ENCODE measurements around the gene MAPKAP1.

MAPKAP1 gene

DNA sequence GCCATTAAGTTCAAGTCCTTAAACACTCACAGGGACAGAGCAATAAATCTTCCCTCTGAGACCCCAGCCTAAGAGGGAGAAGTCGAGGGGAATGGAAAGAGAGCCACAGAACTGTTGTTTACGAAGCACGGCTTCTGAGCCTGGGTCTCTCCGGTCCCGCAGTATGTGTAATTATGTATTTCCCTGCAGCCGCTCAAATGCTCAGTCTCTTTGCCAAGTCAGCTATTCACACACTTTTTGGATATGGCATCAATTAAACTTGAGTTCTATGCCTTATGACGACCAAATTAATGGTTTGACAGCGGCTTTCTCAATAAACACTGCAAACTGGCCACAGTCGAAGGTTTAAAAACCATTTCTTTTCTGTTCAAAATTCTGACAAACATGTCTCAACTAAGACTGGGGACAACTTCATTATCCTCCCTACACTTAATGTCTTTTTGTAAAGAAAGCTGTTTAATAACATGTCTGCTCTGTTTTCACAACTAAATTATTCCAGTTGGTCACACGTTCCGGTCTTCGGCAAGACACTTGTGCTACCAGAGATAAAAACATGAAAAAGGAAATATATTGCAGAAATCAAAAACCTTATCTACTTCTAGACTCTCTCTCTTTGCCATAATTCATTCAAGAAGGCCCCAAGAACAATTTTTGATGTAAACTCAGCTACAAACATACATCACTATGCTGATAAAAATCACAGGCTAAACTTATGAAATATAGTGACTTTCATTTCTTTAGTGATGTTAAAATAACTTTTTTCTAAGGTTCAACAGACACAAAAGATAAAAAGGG, 242.2 kb downstream of the MAPKAP1 start:
- H3K4me1 ChIP-seq (ENCODE audit: control insufficient read depth, low read depth, low read length) = peaks cover 4% of the 10 kb centered on the region
- no peak overlapping the region for H3K4me3 ChIP-seq (ENCODE audit: low read length)
- no peaks in the 10 kb centered on the region for H3K27me3 ChIP-seq (ENCODE audit: control insufficient read depth, insufficient read depth, low read length)
- no peak overlapping the region for H3K27ac ChIP-seq (ENCODE audit: low read length)
- no peaks in the 10 kb centered on the region for H3K36me3 ChIP-seq (ENCODE audit: control insufficient read depth, low read depth, low read length)
- H3K9ac ChIP-seq (ENCODE audit: low read length) = no peak overlapping the region
- no peaks in the 10 kb centered on the region for H3K9me3 ChIP-seq (ENCODE audit: control insufficient read depth, low read depth, low read length)

GRCh38 chr9:125463926-125464325, 243.1 kb downstream of the MAPKAP1 start:
- Histone ChIP-seq H3K27ac (ENCODE audit: low read length) (no peak overlapping the region), H3K27me3 (ENCODE audit: control insufficient read depth, insufficient read depth, low read length) (no peaks in the 10 kb centered on the region), H3K4me3 (ENCODE audit: low read length) (no peak overlapping the region), H3K9ac (ENCODE audit: low read length) (no peak overlapping the region), H3K4me1 (ENCODE audit: control insufficient read depth, low read depth, low read length) (peaks cover 4% of the 10 kb centered on the region), H3K9me3 (ENCODE audit: control insufficient read depth, low read depth, low read length) (no peaks in the 10 kb centered on the region), H3K36me3 (ENCODE audit: control insufficient read depth, low read depth, low read length) (no peaks in the 10 kb centered on the region)

GRCh38 chr9:125462861-125463291, 244.1 kb downstream of the MAPKAP1 start:
- H3K27ac ChIP-seq (ENCODE audit: low read length) = no peak overlapping the region
- H3K9me3 ChIP-seq (ENCODE audit: control insufficient read depth, low read depth, low read length) = peaks cover 2% of the 10 kb centered on the region
- peaks cover 4% of the 10 kb centered on the region for H3K4me1 ChIP-seq (ENCODE audit: control insufficient read depth, low read depth, low read length)
- H3K36me3 ChIP-seq (ENCODE audit: control insufficient read depth, low read depth, low read length) = no peaks in the 10 kb centered on the region
- no peaks in the 10 kb centered on the region for H3K27me3 ChIP-seq (ENCODE audit: control insufficient read depth, insufficient read depth, low read length)
- no peak overlapping the region for H3K4me3 ChIP-seq (ENCODE audit: low read length)
- no peak overlapping the region for H3K9ac ChIP-seq (ENCODE audit: low read length)

- H3K4me3 ChIP-seq (ENCODE audit: low read length) = no peak overlapping the region
- no peak overlapping the region for H3K27ac ChIP-seq (ENCODE audit: low read length)
- H3K9ac ChIP-seq (ENCODE audit: low read length) = no peak overlapping the region
Observed at GRCh38 chr9:125461636-125462190, 245.3 kb downstream of the MAPKAP1 start.

GRCh38 chr9:125460883-125461635, 245.9 kb downstream of the MAPKAP1 start:
- Histone ChIP-seq H3K27me3 (ENCODE audit: control insufficient read depth, insufficient read depth, low read length) (no peaks in the 10 kb centered on the region), H3K9me3 (ENCODE audit: control insufficient read depth, low read depth, low read length) (peaks cover 14% of the 10 kb centered on the region), H3K36me3 (ENCODE audit: control insufficient read depth, low read depth, low read length) (no peaks in the 10 kb centered on the region)

More at GRCh38 chr9:125461636-125462190, 245.3 kb downstream of the MAPKAP1 start:
- peaks cover 8% of the 10 kb centered on the region for H3K9me3 ChIP-seq (ENCODE audit: control insufficient read depth, low read depth, low read length)
- H3K27me3 ChIP-seq (ENCODE audit: control insufficient read depth, insufficient read depth, low read length) = no peaks in the 10 kb centered on the region
- H3K36me3 ChIP-seq (ENCODE audit: control insufficient read depth, low read depth, low read length) = no peaks in the 10 kb centered on the region
- peaks cover 4% of the 10 kb centered on the region for H3K4me1 ChIP-seq (ENCODE audit: control insufficient read depth, low read depth, low read length)

DNA sequence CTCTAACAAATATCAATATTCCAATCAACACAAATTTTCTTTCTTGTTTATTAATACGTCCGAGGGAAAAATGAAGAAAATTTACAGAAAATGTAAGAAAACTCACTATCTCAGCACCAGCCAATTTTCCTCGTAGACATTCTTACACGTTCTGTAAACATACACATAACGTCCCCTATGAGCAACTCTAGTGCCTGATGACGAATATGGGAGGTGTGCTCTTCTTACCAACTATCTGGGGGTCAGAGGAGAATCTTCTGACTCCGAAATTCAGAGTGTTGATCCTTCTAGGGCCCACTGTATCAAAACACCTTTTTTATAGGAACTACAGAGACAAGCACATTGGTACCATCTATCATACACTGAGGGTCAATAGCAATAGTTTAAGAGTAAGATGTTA, 246.7 kb downstream of the MAPKAP1 start:
- Histone ChIP-seq H3K36me3 (ENCODE audit: control insufficient read depth, low read depth, low read length) (no peaks in the 10 kb centered on the region), H3K27me3 (ENCODE audit: control insufficient read depth, insufficient read depth, low read length) (no peaks in the 10 kb centered on the region), H3K9me3 (ENCODE audit: control insufficient read depth, low read depth, low read length) (peaks cover 18% of the 10 kb centered on the region), H3K9ac (ENCODE audit: low read length) (no peak overlapping the region), H3K4me1 (ENCODE audit: control insufficient read depth, low read depth, low read length) (peaks cover 4% of the 10 kb centered on the region), H3K4me3 (ENCODE audit: low read length) (no peak overlapping the region), H3K27ac (ENCODE audit: low read length) (no peak overlapping the region)

More at GRCh38 chr9:125460883-125461635, 245.9 kb downstream of the MAPKAP1 start:
- Histone ChIP-seq H3K4me1 (ENCODE audit: control insufficient read depth, low read depth, low read length) (peaks cover 4% of the 10 kb centered on the region), H3K9ac (ENCODE audit: low read length) (no peak overlapping the region), H3K27ac (ENCODE audit: low read length) (no peak overlapping the region), H3K4me3 (ENCODE audit: low read length) (no peak overlapping the region)

DNA sequence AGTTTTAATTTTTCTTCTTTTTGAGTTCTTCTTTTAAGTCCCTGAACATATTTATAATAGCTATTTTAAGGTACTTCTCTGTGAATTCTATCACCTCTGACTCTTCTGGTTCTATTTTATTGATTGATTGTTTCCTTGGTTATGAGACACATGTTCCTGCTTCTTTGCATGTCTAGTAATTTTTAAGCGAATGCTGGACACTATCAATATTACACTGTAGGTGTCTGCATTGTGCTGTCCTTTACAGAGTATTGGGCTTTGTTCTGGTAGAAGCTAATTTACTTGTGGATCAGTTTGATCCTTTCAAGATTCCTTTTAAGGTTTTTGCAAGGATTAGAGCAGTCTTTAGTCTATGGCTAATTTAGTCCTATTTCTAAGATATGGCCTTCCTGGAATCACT, 249.7 kb downstream of the MAPKAP1 start:
- H3K9ac ChIP-seq (ENCODE audit: low read length) = no peak overlapping the region

GRCh38 chr9:125455876-125456275, 251.1 kb downstream of the MAPKAP1 start:
- H3K27me3 ChIP-seq (ENCODE audit: control insufficient read depth, insufficient read depth, low read length) = no peaks in the 10 kb centered on the region
- H3K36me3 ChIP-seq (ENCODE audit: control insufficient read depth, low read depth, low read length) = no peaks in the 10 kb centered on the region
- no peak overlapping the region for H3K4me3 ChIP-seq (ENCODE audit: low read length)
- H3K9ac ChIP-seq (ENCODE audit: low read length) = no peak overlapping the region
- no peak overlapping the region for H3K27ac ChIP-seq (ENCODE audit: low read length)
- H3K9me3 ChIP-seq (ENCODE audit: control insufficient read depth, low read depth, low read length) = peaks cover 18% of the 10 kb centered on the region
- H3K4me1 ChIP-seq (ENCODE audit: control insufficient read depth, low read depth, low read length) = peaks cover 10% of the 10 kb centered on the region

More for the DNA sequence above, 249.7 kb downstream of the MAPKAP1 start:
- Histone ChIP-seq H3K4me1 (ENCODE audit: control insufficient read depth, low read depth, low read length) (peaks cover 10% of the 10 kb centered on the region), H3K4me3 (ENCODE audit: low read length) (no peak overlapping the region), H3K27me3 (ENCODE audit: control insufficient read depth, insufficient read depth, low read length) (no peaks in the 10 kb centered on the region), H3K36me3 (ENCODE audit: control insufficient read depth, low read depth, low read length) (no peaks in the 10 kb centered on the region), H3K9me3 (ENCODE audit: control insufficient read depth, low read depth, low read length) (peaks cover 18% of the 10 kb centered on the region), H3K27ac (ENCODE audit: low read length) (no peak overlapping the region)

DNA sequence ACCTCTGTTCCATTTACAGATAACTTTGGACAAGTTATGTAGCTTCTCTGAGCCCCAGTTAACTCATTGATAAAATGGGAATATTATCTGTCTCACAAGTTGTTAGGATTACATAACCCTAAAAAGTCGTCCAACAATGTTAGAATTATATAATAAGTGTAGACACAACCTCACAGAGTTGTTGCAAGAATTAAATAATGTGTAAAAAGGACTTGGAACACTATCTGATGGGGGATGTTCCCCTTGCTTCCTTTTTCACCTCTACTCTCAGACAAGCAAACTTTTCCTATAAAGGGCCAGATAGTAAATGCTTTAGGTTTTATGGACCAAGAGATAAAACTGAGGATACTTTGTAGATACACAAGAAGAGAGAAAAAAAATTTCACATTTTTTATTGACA, 251.9 kb downstream of the MAPKAP1 start:
- H3K9me3 ChIP-seq (ENCODE audit: control insufficient read depth, low read depth, low read length) = peaks cover 18% of the 10 kb centered on the region
- no peak overlapping the region for H3K9ac ChIP-seq (ENCODE audit: low read length)
- H3K27me3 ChIP-seq (ENCODE audit: control insufficient read depth, insufficient read depth, low read length) = no peaks in the 10 kb centered on the region
- peaks cover 10% of the 10 kb centered on the region for H3K4me1 ChIP-seq (ENCODE audit: control insufficient read depth, low read depth, low read length)
- H3K4me3 ChIP-seq (ENCODE audit: low read length) = no peak overlapping the region
- no peaks in the 10 kb centered on the region for H3K36me3 ChIP-seq (ENCODE audit: control insufficient read depth, low read depth, low read length)
- no peak overlapping the region for H3K27ac ChIP-seq (ENCODE audit: low read length)

DNA sequence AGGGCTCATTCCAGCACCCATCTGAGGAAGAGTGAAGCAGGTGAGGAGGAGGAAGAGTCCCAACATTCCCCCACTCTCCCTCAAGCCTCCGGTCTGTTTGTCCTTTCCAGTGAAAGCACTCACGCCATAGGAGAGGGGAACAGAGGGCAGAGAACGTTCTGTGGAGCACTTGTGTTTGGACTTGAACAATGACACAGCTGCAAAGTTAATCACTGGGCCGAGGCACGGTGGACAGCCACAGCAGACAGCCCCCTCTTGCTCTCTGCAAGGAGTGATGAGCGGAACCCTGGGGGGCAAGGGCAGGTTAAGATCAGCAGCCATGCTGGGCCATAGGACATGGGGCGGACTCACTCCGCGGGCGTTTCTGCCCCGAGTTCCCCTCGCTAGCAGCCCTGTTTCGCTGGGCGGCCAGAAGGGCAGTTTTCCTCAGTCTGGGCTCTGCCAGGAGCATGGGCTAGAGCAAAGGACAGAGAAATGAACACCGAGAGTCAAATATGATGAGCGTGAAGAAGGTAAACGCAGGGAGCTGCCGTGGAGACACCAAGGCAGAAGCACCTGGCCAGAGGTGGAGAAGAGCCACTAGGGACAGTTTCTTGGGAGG, 259.7 kb downstream of the MAPKAP1 start:
- Histone ChIP-seq H3K4me3 (ENCODE audit: low read length) (no peak overlapping the region), H3K9me3 (ENCODE audit: control insufficient read depth, low read depth, low read length) (no peaks in the 10 kb centered on the region), H3K27me3 (ENCODE audit: control insufficient read depth, insufficient read depth, low read length) (no peaks in the 10 kb centered on the region), H3K27ac (ENCODE audit: low read length) (no peak overlapping the region), H3K4me1 (ENCODE audit: control insufficient read depth, low read depth, low read length) (peaks cover 7% of the 10 kb centered on the region), H3K36me3 (ENCODE audit: control insufficient read depth, low read depth, low read length) (no peaks in the 10 kb centered on the region), H3K9ac (ENCODE audit: low read length) (no peak overlapping the region)

DNA sequence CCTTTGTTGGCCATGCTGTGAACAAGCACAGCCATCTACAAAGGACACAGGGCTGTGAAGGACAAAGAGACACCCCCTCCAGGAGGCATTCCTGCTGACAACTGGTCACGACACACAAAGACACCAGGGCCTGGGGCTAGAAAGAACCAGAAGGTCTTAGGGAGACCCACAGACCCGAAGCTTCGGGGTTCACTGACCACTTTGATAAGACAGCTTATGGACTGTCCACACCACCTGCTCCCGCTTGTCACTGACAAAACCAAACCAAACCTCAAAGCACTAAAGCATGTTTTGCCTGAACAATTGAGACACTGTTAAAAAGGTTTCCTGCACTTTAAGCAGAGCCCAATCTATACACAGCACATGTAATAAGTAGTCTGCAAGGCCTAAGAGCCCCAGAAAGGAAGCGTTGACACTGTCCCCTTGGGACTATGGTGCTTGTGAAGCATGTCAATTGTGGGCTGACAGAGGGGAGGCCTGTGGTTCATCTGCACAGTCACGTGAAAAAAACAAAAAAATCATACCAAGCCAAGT, 260.4 kb downstream of the MAPKAP1 start:
- H3K4me3 ChIP-seq (ENCODE audit: low read length) = no peak overlapping the region
- H3K27ac ChIP-seq (ENCODE audit: low read length) = no peak overlapping the region
- no peak overlapping the region for H3K9ac ChIP-seq (ENCODE audit: low read length)
- peaks cover 7% of the 10 kb centered on the region for H3K4me1 ChIP-seq (ENCODE audit: control insufficient read depth, low read depth, low read length)
- H3K36me3 ChIP-seq (ENCODE audit: control insufficient read depth, low read depth, low read length) = no peaks in the 10 kb centered on the region
- H3K27me3 ChIP-seq (ENCODE audit: control insufficient read depth, insufficient read depth, low read length) = no peaks in the 10 kb centered on the region
- no peaks in the 10 kb centered on the region for H3K9me3 ChIP-seq (ENCODE audit: control insufficient read depth, low read depth, low read length)

Data from iPS-18a (cell line).